GM21786 (cell line): ENCODE data around the gene SHTN1.

Experiments
- ATAC-seq: cut with Tn5 transposase; IDR thresholded peaks from one replicate; pipeline ENCODE4 v1.9.1; 2021; ENCODE audit not compliant: unreplicated experiment

Gene SHTN1

DNA sequence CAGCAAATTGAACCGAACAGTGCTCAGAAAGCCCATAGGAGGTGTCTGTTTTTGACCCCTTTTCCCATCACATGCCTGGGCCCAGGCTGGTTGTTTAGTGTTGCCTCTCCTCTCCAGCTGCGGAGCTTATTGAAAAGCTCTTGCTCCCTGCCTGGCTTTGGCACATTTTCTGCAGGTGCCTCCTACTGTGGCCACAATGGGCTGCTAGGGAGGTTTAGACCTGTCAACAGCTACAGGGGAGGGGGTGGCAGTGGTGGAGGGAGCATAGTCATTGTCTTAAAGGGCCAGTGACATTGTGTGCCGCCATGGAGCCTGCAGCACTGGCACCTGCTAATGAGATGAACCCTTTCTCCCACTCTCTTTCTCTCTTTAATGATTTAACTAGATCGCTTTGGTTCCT is 168.9 kb downstream of the SHTN1 start:
- no peak for ATAC-seq

GRCh38 chr10:116835658-116836057 is 169.3 kb downstream of the SHTN1 start:
- ATAC-seq, result no peak

GRCh38 chr10:116833986-116834985 is 170.7 kb downstream of the SHTN1 start:
- no peak for ATAC-seq

DNA sequence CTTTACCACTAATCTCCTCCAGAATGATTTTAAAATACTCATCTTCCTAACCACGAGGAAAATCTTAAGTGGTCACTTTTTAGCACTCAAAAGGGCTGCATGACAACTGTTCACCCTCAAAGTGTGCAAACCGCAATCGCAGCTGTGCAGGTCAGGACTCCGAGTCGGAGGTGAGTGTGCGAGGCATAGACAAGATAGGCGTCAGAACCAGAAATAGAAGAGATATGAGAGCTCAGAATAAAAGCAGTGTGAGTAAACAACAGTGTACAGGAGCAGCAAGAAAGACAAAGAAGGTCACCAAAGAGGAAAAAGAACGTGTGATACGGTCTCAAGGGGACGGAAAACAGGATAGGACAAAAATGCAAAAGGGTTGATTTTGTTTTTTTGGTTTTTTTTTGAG is 173.2 kb downstream of the SHTN1 start:
- no peak for ATAC-seq
